Measurements from ENCODE around the gene CDK14. TPM values are rescaled to one million over a fixed set of nuclear protein-coding genes. Genes with fewer than 3 reads are reported as not detected.

CDK14 gene
- total and polyA plus RNA-seq, 2 donors (not counting 1 experiment from before 2014, with no cell fraction given), result 23.6 to 41.1 TPM

GRCh38 chr7:90642978-90643377, 46.9 kb downstream of the CDK14 start:
- H3K4me3 ChIP-seq (replicated peaks in 1 of 4; ENCODE audit: control extremely low read depth in 1 of 4, insufficient read depth in 1 of 4, low read depth in 3 of 4, low read length in 4 of 4), result no peak overlapping the region
- no peak overlapping the region for H2AFZ ChIP-seq (ENCODE audit: low read length)
- no peak for DNase-seq (ENCODE audit: low read depth in 2 of 2)
- peaks cover 6% of the 10 kb centered on the region for H3K79me2 ChIP-seq (ENCODE audit: control insufficient read depth, insufficient read depth, low read length)
- no peak overlapping the region for H3K27ac ChIP-seq (ENCODE audit: insufficient read depth, low read length)
- no peak overlapping the region for H3K9ac ChIP-seq (ENCODE audit: insufficient read depth, low read length)
- TF ChIP-seq CTCF (conservative IDR thresholded peaks at IDR 0.05 in 1 of 2, IDR thresholded peaks at IDR 0.05 in 1 of 2; ENCODE audit: low read depth in 1 of 2, low read length in 2 of 2) (no peak), EZH2 (IDR thresholded peaks at IDR 0.05; ENCODE audit: low read length, missing control alignments) (no peak)
- H4K20me1 ChIP-seq (ENCODE audit: control insufficient read depth, extremely low read depth, insufficient read depth, low read length), result no peaks in the 10 kb centered on the region
- no peaks in the 10 kb centered on the region for H3K36me3 ChIP-seq (ENCODE audit: control insufficient read depth, insufficient read depth, low read length)
- no peaks in the 10 kb centered on the region for H3K9me3 ChIP-seq (ENCODE audit: control insufficient read depth, insufficient read depth, low read depth, low read length)
- H3K4me2 ChIP-seq (ENCODE audit: extremely low read depth, insufficient read depth, low read length), result no peak overlapping the region
- H3K4me1 ChIP-seq (ENCODE audit: control insufficient read depth, extremely low read depth, insufficient read depth, low read length), result no peaks in the 10 kb centered on the region
- H3K27me3 ChIP-seq (ENCODE audit: control insufficient read depth, insufficient read depth, low read length), result no peaks in the 10 kb centered on the region

DNA sequence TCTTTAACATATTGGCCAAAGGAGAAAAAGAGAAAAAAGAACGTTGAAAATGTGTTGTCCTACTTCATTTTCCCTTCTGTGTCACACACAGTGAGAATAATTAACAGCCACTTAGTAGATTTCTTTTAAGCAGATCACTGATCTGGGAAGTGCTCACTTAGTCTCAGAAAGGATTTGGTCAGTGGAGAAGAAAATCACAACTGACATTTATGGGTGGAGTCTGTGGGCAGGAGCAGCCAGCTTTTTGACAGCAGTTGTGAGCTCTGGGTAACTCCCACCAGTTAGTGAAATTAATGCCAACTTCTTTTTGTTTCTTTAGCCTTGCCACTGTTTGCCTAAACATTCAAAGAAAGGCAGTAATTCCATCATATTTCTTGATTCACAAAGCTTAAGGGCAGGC, 49.7 kb downstream of the CDK14 start:
- Histone ChIP-seq H3K9me3 (ENCODE audit: control insufficient read depth, insufficient read depth, low read depth, low read length) (no peaks in the 10 kb centered on the region), H3K36me3 (ENCODE audit: control insufficient read depth, insufficient read depth, low read length) (no peaks in the 10 kb centered on the region), H3K27me3 (ENCODE audit: control insufficient read depth, insufficient read depth, low read length) (no peaks in the 10 kb centered on the region), H3K9ac (ENCODE audit: insufficient read depth, low read length) (no peak overlapping the region), H3K4me1 (ENCODE audit: control insufficient read depth, extremely low read depth, insufficient read depth, low read length) (no peaks in the 10 kb centered on the region), H2AFZ (ENCODE audit: low read length) (no peak overlapping the region), H4K20me1 (ENCODE audit: control insufficient read depth, extremely low read depth, insufficient read depth, low read length) (no peaks in the 10 kb centered on the region), H3K4me2 (ENCODE audit: extremely low read depth, insufficient read depth, low read length) (no peak overlapping the region), H3K27ac (ENCODE audit: insufficient read depth, low read length) (no peak overlapping the region), H3K79me2 (ENCODE audit: control insufficient read depth, insufficient read depth, low read length) (peaks cover 10% of the 10 kb centered on the region), H3K4me3 (replicated peaks in 1 of 4; ENCODE audit: control extremely low read depth in 1 of 4, insufficient read depth in 1 of 4, low read depth in 3 of 4, low read length in 4 of 4) (no peak overlapping the region)
- TF ChIP-seq CTCF (conservative IDR thresholded peaks at IDR 0.05 in 1 of 2, IDR thresholded peaks at IDR 0.05 in 1 of 2; ENCODE audit: low read depth in 1 of 2, low read length in 2 of 2) (no peak), EZH2 (IDR thresholded peaks at IDR 0.05; ENCODE audit: low read length, missing control alignments) (no peak)
- DNase-seq (ENCODE audit: low read depth in 2 of 2), result peak in 1 of 2 donors; percentile 40

DNA sequence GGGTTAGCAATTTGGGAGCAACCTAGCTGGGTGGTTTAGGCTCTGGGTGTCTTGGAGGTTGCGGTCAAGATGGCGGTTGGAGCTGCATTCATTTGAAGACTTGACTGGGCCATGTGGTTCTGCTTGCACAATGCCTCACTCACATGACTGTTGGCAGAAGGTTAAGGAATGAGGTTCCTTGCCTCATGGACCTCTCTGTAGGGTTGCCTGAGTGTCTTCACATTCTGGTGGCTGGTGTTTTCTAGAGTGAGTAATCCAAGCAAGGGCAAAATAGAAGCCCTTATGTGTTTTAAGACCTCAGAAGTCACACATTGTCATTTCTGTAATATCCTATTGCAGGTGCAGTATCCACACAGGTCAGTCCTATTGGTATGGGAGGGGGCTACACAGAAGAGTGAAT, 52.0 kb downstream of the CDK14 start:
- TF ChIP-seq EZH2 (IDR thresholded peaks at IDR 0.05; ENCODE audit: low read length, missing control alignments) (no peak), CTCF (conservative IDR thresholded peaks at IDR 0.05 in 1 of 2, IDR thresholded peaks at IDR 0.05 in 1 of 2; ENCODE audit: low read depth in 1 of 2, low read length in 2 of 2) (no peak)
- peaks cover 24% of the 10 kb centered on the region for H3K79me2 ChIP-seq (ENCODE audit: control insufficient read depth, insufficient read depth, low read length)
- no peak for DNase-seq (ENCODE audit: low read depth in 2 of 2)

More for the DNA sequence above, 52.0 kb downstream of the CDK14 start:
- Histone ChIP-seq H3K9me3 (ENCODE audit: control insufficient read depth, insufficient read depth, low read depth, low read length) (no peaks in the 10 kb centered on the region), H3K9ac (ENCODE audit: insufficient read depth, low read length) (no peak overlapping the region), H3K27ac (ENCODE audit: insufficient read depth, low read length) (no peak overlapping the region), H3K27me3 (ENCODE audit: control insufficient read depth, insufficient read depth, low read length) (no peaks in the 10 kb centered on the region), H3K4me2 (ENCODE audit: extremely low read depth, insufficient read depth, low read length) (no peak overlapping the region), H2AFZ (ENCODE audit: low read length) (no peak overlapping the region), H3K4me3 (replicated peaks in 1 of 4; ENCODE audit: control extremely low read depth in 1 of 4, insufficient read depth in 1 of 4, low read depth in 3 of 4, low read length in 4 of 4) (no peak overlapping the region), H3K4me1 (ENCODE audit: control insufficient read depth, extremely low read depth, insufficient read depth, low read length) (no peaks in the 10 kb centered on the region), H3K36me3 (ENCODE audit: control insufficient read depth, insufficient read depth, low read length) (no peaks in the 10 kb centered on the region), H4K20me1 (ENCODE audit: control insufficient read depth, extremely low read depth, insufficient read depth, low read length) (no peaks in the 10 kb centered on the region)

All from fibroblast of lung (primary cell).